SHP77 (cell line): Measurements from ENCODE around the gene SLC9A6.
"Not testable (repeated sequence)": the region's sequence is repeated elsewhere in the genome, so short reads cannot be mapped to it uniquely, and the experiment has no call there.

Source experiments
- DNase-seq, 2 experiments: peaks; one replicate each; lab custom pipeline; 2025; lab: John Stamatoyannopoulos, UW

SLC9A6 gene

GRCh38 chrX:136063340-136064079, 78.3 kb downstream of the SLC9A6 start:
- DNase-seq = no peak

GRCh38 chrX:136064661-136065043, 79.4 kb downstream of the SLC9A6 start:
- DNase-seq = no peak

- DNase-seq = no peak
Measured at GRCh38 chrX:136065044-136065671, 79.9 kb downstream of the SLC9A6 start.

GRCh38 chrX:136067097-136067496, 81.9 kb downstream of the SLC9A6 start:
- no peak for DNase-seq

- no peak for DNase-seq
Measured at GRCh38 chrX:136067966-136068365, 82.7 kb downstream of the SLC9A6 start.

- DNase-seq = no peak
Measured at GRCh38 chrX:136076942-136077341, 91.7 kb downstream of the SLC9A6 start.

GRCh38 chrX:136080766-136081165, 95.5 kb downstream of the SLC9A6 start:
- DNase-seq = no peak

- no peak for DNase-seq
Measured at GRCh38 chrX:136086521-136086920, 101.3 kb downstream of the SLC9A6 start.

GRCh38 chrX:136091898-136092297, 106.7 kb downstream of the SLC9A6 start:
- DNase-seq = not testable (repeated sequence)

- no peak for DNase-seq
Measured at GRCh38 chrX:136094962-136095361, 109.7 kb downstream of the SLC9A6 start.
